ENCODE data around the gene FAM20C.

FAM20C gene

GRCh38 chr7:279821-280220 lies 87.5 kb downstream of the FAM20C start:
- H3K4me3 ChIP-seq (ENCODE audit: low read depth in 1 of 5, low read length in 5 of 5) = no peak overlapping the region
- no peak overlapping the region for H3K27ac ChIP-seq (ENCODE audit: low read depth, low read length)
- H3K27me3 ChIP-seq (ENCODE audit: control insufficient read depth in 5 of 5, insufficient read depth in 4 of 5, low read length in 5 of 5) = peaks cover 3 to 19% (median 5%) of the 10 kb centered on the region in 5 donors
- no peak overlapping the region for H3K9ac ChIP-seq (ENCODE audit: low read length in 5 of 5)
- H3K36me3 ChIP-seq (ENCODE audit: control insufficient read depth in 5 of 5, insufficient read depth in 5 of 5, low read length in 5 of 5) = no peaks in the 10 kb centered on the region
- H3K4me1 ChIP-seq (ENCODE audit: control insufficient read depth in 5 of 5, insufficient read depth in 5 of 5, low read length in 5 of 5) = no peaks in the 10 kb centered on the region
- peaks cover 0 to 16% (median 0%) of the 10 kb centered on the region in 5 donors for H3K9me3 ChIP-seq (ENCODE audit: control insufficient read depth in 5 of 5, low read length in 5 of 5)

GRCh38 chr7:280461-280860 lies 88.1 kb downstream of the FAM20C start:
- Histone ChIP-seq H3K36me3 (ENCODE audit: control insufficient read depth in 5 of 5, insufficient read depth in 5 of 5, low read length in 5 of 5) (no peaks in the 10 kb centered on the region), H3K27ac (ENCODE audit: low read depth, low read length) (no peak overlapping the region)

GRCh38 chr7:281637-282036 lies 89.3 kb downstream of the FAM20C start:
- Histone ChIP-seq H3K9ac (ENCODE audit: low read length in 5 of 5) (no peak overlapping the region), H3K4me1 (ENCODE audit: control insufficient read depth in 5 of 5, insufficient read depth in 5 of 5, low read length in 5 of 5) (no peaks in the 10 kb centered on the region), H3K27me3 (ENCODE audit: control insufficient read depth in 5 of 5, insufficient read depth in 4 of 5, low read length in 5 of 5) (peaks cover 10 to 25% (median 15%) of the 10 kb centered on the region in 5 donors), H3K36me3 (ENCODE audit: control insufficient read depth in 5 of 5, insufficient read depth in 5 of 5, low read length in 5 of 5) (no peaks in the 10 kb centered on the region), H3K9me3 (ENCODE audit: control insufficient read depth in 5 of 5, low read length in 5 of 5) (peaks cover 0 to 12% (median 0%) of the 10 kb centered on the region in 5 donors), H3K27ac (ENCODE audit: low read depth, low read length) (no peak overlapping the region), H3K4me3 (ENCODE audit: low read depth in 1 of 5, low read length in 5 of 5) (no peak overlapping the region)

More at GRCh38 chr7:280461-280860, 88.1 kb downstream of the FAM20C start:
- H3K4me3 ChIP-seq (ENCODE audit: low read depth in 1 of 5, low read length in 5 of 5) = no peak overlapping the region
- H3K9me3 ChIP-seq (ENCODE audit: control insufficient read depth in 5 of 5, low read length in 5 of 5) = peaks cover 0 to 16% (median 0%) of the 10 kb centered on the region in 5 donors
- H3K4me1 ChIP-seq (ENCODE audit: control insufficient read depth in 5 of 5, insufficient read depth in 5 of 5, low read length in 5 of 5) = no peaks in the 10 kb centered on the region
- H3K27me3 ChIP-seq (ENCODE audit: control insufficient read depth in 5 of 5, insufficient read depth in 4 of 5, low read length in 5 of 5) = peaks cover 3 to 22% (median 8%) of the 10 kb centered on the region in 5 donors
- no peak overlapping the region for H3K9ac ChIP-seq (ENCODE audit: low read length in 5 of 5)

DNA sequence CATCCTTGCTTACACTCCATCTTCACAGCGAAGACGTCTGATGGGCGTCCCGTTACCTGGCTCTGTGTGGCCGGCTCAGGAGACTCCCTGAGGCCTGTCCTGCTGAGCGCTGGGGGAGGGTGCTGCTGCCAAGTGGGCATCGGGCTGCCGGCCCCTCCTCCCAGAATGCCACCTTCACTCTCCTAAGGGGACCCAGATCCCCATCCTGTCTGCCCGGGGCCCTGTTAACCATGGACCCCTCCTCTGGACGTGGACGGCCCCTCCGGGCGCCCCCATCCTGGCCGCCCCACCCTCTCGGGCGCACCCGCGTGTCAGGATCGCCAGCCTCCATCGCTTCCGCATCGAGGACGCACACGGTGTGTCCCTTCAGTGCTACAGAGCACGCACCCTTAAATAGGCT lies 90.2 kb downstream of the FAM20C start:
- peaks cover 10 to 24% (median 15%) of the 10 kb centered on the region in 5 donors for H3K27me3 ChIP-seq (ENCODE audit: control insufficient read depth in 5 of 5, insufficient read depth in 4 of 5, low read length in 5 of 5)
- no peak overlapping the region for H3K9ac ChIP-seq (ENCODE audit: low read length in 5 of 5)
- H3K27ac ChIP-seq (ENCODE audit: low read depth, low read length) = no peak overlapping the region
- no peaks in the 10 kb centered on the region for H3K36me3 ChIP-seq (ENCODE audit: control insufficient read depth in 5 of 5, insufficient read depth in 5 of 5, low read length in 5 of 5)
- H3K9me3 ChIP-seq (ENCODE audit: control insufficient read depth in 5 of 5, low read length in 5 of 5) = peaks cover 0 to 7% (median 0%) of the 10 kb centered on the region in 5 donors
- H3K4me3 ChIP-seq (ENCODE audit: low read depth in 1 of 5, low read length in 5 of 5) = no peak overlapping the region
- no peaks in the 10 kb centered on the region for H3K4me1 ChIP-seq (ENCODE audit: control insufficient read depth in 5 of 5, insufficient read depth in 5 of 5, low read length in 5 of 5)

GRCh38 chr7:284762-285722 lies 92.7 kb downstream of the FAM20C start:
- Histone ChIP-seq H3K4me1 (ENCODE audit: control insufficient read depth in 5 of 5, insufficient read depth in 5 of 5, low read length in 5 of 5) (no peaks in the 10 kb centered on the region), H3K9ac (ENCODE audit: low read length in 5 of 5) (no peak overlapping the region), H3K9me3 (ENCODE audit: control insufficient read depth in 5 of 5, low read length in 5 of 5) (peaks cover 0 to 7% (median 0%) of the 10 kb centered on the region in 5 donors), H3K27me3 (ENCODE audit: control insufficient read depth in 5 of 5, insufficient read depth in 4 of 5, low read length in 5 of 5) (peaks cover 22 to 39% (median 30%) of the 10 kb centered on the region in 5 donors), H3K36me3 (ENCODE audit: control insufficient read depth in 5 of 5, insufficient read depth in 5 of 5, low read length in 5 of 5) (no peaks in the 10 kb centered on the region), H3K4me3 (ENCODE audit: low read depth in 1 of 5, low read length in 5 of 5) (no peak overlapping the region), H3K27ac (ENCODE audit: low read depth, low read length) (no peak overlapping the region)

- Histone ChIP-seq H3K27me3 (ENCODE audit: control insufficient read depth in 5 of 5, insufficient read depth in 4 of 5, low read length in 5 of 5) (peaks cover 26 to 41% (median 31%) of the 10 kb centered on the region in 5 donors), H3K9me3 (ENCODE audit: control insufficient read depth in 5 of 5, low read length in 5 of 5) (peaks cover 0 to 7% (median 0%) of the 10 kb centered on the region in 5 donors), H3K27ac (ENCODE audit: low read depth, low read length) (no peak overlapping the region), H3K9ac (ENCODE audit: low read length in 5 of 5) (no peak overlapping the region), H3K4me3 (ENCODE audit: low read depth in 1 of 5, low read length in 5 of 5) (no peak overlapping the region), H3K36me3 (ENCODE audit: control insufficient read depth in 5 of 5, insufficient read depth in 5 of 5, low read length in 5 of 5) (no peaks in the 10 kb centered on the region), H3K4me1 (ENCODE audit: control insufficient read depth in 5 of 5, insufficient read depth in 5 of 5, low read length in 5 of 5) (no peaks in the 10 kb centered on the region)
Observed at GRCh38 chr7:285731-286130, 93.4 kb downstream of the FAM20C start.

DNA sequence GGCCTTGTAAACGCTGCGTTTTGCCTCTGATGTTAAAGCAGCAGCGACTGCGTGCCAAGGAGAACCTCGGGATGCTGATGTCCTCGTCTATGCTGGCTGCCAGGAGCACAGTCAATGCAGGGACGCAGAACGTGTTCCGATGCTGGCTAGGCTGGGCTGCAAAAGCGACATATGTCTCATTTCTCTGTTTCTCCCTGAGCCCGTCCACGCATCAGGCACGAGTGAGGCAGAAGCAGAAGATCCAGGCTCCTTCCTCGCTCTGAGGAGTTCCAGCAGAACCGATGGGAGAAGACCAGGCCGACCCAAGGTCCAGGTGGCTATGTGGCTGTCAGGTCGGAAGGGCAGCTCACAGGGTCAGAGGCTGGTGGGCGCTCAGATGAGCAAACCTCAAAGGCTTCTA lies 93.9 kb downstream of the FAM20C start:
- peaks cover 27 to 43% (median 32%) of the 10 kb centered on the region in 5 donors for H3K27me3 ChIP-seq (ENCODE audit: control insufficient read depth in 5 of 5, insufficient read depth in 4 of 5, low read length in 5 of 5)
- no peak overlapping the region for H3K4me3 ChIP-seq (ENCODE audit: low read depth in 1 of 5, low read length in 5 of 5)
- H3K4me1 ChIP-seq (ENCODE audit: control insufficient read depth in 5 of 5, insufficient read depth in 5 of 5, low read length in 5 of 5) = no peaks in the 10 kb centered on the region
- no peak overlapping the region for H3K9ac ChIP-seq (ENCODE audit: low read length in 5 of 5)
- no peak overlapping the region for H3K27ac ChIP-seq (ENCODE audit: low read depth, low read length)
- peaks cover 0 to 7% (median 0%) of the 10 kb centered on the region in 5 donors for H3K9me3 ChIP-seq (ENCODE audit: control insufficient read depth in 5 of 5, low read length in 5 of 5)
- no peaks in the 10 kb centered on the region for H3K36me3 ChIP-seq (ENCODE audit: control insufficient read depth in 5 of 5, insufficient read depth in 5 of 5, low read length in 5 of 5)

- no peak overlapping the region for H3K27ac ChIP-seq (ENCODE audit: low read depth, low read length)
- no peaks in the 10 kb centered on the region for H3K9me3 ChIP-seq (ENCODE audit: control insufficient read depth in 5 of 5, low read length in 5 of 5)
- H3K36me3 ChIP-seq (ENCODE audit: control insufficient read depth in 5 of 5, insufficient read depth in 5 of 5, low read length in 5 of 5) = no peaks in the 10 kb centered on the region
- no peak overlapping the region for H3K4me3 ChIP-seq (ENCODE audit: low read depth in 1 of 5, low read length in 5 of 5)
- H3K4me1 ChIP-seq (ENCODE audit: control insufficient read depth in 5 of 5, insufficient read depth in 5 of 5, low read length in 5 of 5) = no peaks in the 10 kb centered on the region
- H3K27me3 ChIP-seq (ENCODE audit: control insufficient read depth in 5 of 5, insufficient read depth in 4 of 5, low read length in 5 of 5) = peaks cover 38 to 60% (median 53%) of the 10 kb centered on the region in 5 donors
- no peak overlapping the region for H3K9ac ChIP-seq (ENCODE audit: low read length in 5 of 5)
Observed at GRCh38 chr7:288671-289101, 96.3 kb downstream of the FAM20C start.

- H3K36me3 ChIP-seq (ENCODE audit: control insufficient read depth in 5 of 5, insufficient read depth in 5 of 5, low read length in 5 of 5) = no peaks in the 10 kb centered on the region
- peaks cover 44 to 65% (median 59%) of the 10 kb centered on the region in 5 donors for H3K27me3 ChIP-seq (ENCODE audit: control insufficient read depth in 5 of 5, insufficient read depth in 4 of 5, low read length in 5 of 5)
- H3K27ac ChIP-seq (ENCODE audit: low read depth, low read length) = no peak overlapping the region
- no peaks in the 10 kb centered on the region for H3K9me3 ChIP-seq (ENCODE audit: control insufficient read depth in 5 of 5, low read length in 5 of 5)
- H3K4me1 ChIP-seq (ENCODE audit: control insufficient read depth in 5 of 5, insufficient read depth in 5 of 5, low read length in 5 of 5) = no peaks in the 10 kb centered on the region
- H3K9ac ChIP-seq (ENCODE audit: low read length in 5 of 5) = no peak overlapping the region
- no peak overlapping the region for H3K4me3 ChIP-seq (ENCODE audit: low read depth in 1 of 5, low read length in 5 of 5)
Observed at GRCh38 chr7:289209-289755, 96.9 kb downstream of the FAM20C start.
